SK-N-SH (cell line): ENCODE results near the gene C14orf119. TPM values are rescaled to one million over a fixed set of nuclear protein-coding genes. Genes with fewer than 3 reads are reported as not detected.
A peak's percentile ranks its signal among the peaks of the same experiment; 100 is the strongest.

Experiments
- CTCF ChIA-PET: fragments of 300-600, 350-600 bp; formaldehyde crosslinking; extraction: SDS; loops from one replicate; lab custom pipeline; 2021; lab: Yijun Ruan, JAX
- POLR2A ChIA-PET: fragments of 350-600 bp; sonication (Branson Sonifier 250); formaldehyde crosslinking; extraction: SDS; loops from one replicate; lab custom pipeline; 2020; ENCODE audit warnings: antibody characterized with exemption, inconsistent platforms; lab: Yijun Ruan, JAX
- DNase-seq: peaks from one replicate; pipeline ENCODE4 v3.0.0; 2012
- H2AFZ ChIP-seq: fragments of 200-600 bp; sonication (generic); 2 replicates; pipeline ENCODE4 v1.8.1; 2016; ENCODE audit warnings: antibody characterized with exemption, mild to moderate bottlenecking, low read depth
- H3F3A ChIP-seq: fragments of 200-600 bp; sonication (generic); replicated peaks from 2 replicates; pipeline ENCODE3; 2016; ENCODE audit warnings: antibody characterized with exemption, mild to moderate bottlenecking; ENCODE audit not compliant: insufficient read depth
- H3K27ac ChIP-seq, 2 experiments: fragments of 200-500 bp in 1 of 2; fragments of 200-600 bp in 1 of 2; sonication (Bioruptor generic) in 1 of 2; sonication (generic), shearing (Covaris generic) in 1 of 2; 2 replicates each; pipeline versions ENCODE4 v1.5.1 to v1.6.1; 2014 to 2016; ENCODE audit warnings: low read depth in 2 of 2, inconsistent platforms in 1 of 2, low read length in 1 of 2, mild to moderate bottlenecking in 1 of 2, mixed read lengths in 1 of 2
- H3K27me3 ChIP-seq: fragments of 200-600 bp; sonication (generic), shearing (Covaris generic); 2 replicates; pipeline ENCODE4 v1.6.1; 2016; ENCODE audit warnings: mixed run types; ENCODE audit not compliant: insufficient read depth
- H3K36me3 ChIP-seq, 2 experiments: fragments of 200-500 bp in 1 of 2; fragments of 200-600 bp in 1 of 2; sonication (Bioruptor generic) in 1 of 2; sonication (generic) in 1 of 2; replicated peaks in 1 of 2; 2 replicates each; pipeline versions ENCODE3 to v1.5.1; 2014 to 2016; ENCODE audit warnings: low read length in 1 of 2, mild to moderate bottlenecking in 1 of 2; ENCODE audit not compliant: insufficient read depth in 2 of 2, control insufficient read depth in 1 of 2
- H3K4me1 ChIP-seq, 2 experiments: fragments of 200-500 bp in 1 of 2; fragments of 200-600 bp in 1 of 2; sonication (Bioruptor generic) in 1 of 2; sonication (generic), shearing (Covaris generic) in 1 of 2; 2 replicates each; pipeline versions ENCODE4 v1.5.1 to v1.6.1; 2014 to 2016; ENCODE audit warnings: low read depth in 1 of 2, low read length in 1 of 2, mixed run types in 1 of 2; ENCODE audit not compliant: insufficient read depth in 2 of 2, control insufficient read depth in 1 of 2
- H3K4me2 ChIP-seq: fragments of 200-600 bp; sonication (generic), shearing (Covaris generic); 2 replicates; pipeline ENCODE4 v1.6.1; 2017; ENCODE audit warnings: mixed run types
- H3K4me3 ChIP-seq, 2 experiments: fragments of 200-500 bp in 1 of 2; fragments of 200-600 bp in 1 of 2; sonication (Bioruptor generic) in 1 of 2; sonication (generic), shearing (Covaris generic) in 1 of 2; 2 replicates each; pipeline versions ENCODE4 v1.5.1 to v1.8.1; 2014 to 2016; ENCODE audit warnings: low read depth in 2 of 2, inconsistent platforms in 1 of 2, low read length in 1 of 2, mild to moderate bottlenecking in 1 of 2, mixed read lengths in 1 of 2, moderate library complexity in 1 of 2
- H3K79me2 ChIP-seq: fragments of 200-600 bp; sonication (generic); 2 replicates; pipeline ENCODE4 v1.8.1; 2017; ENCODE audit warnings: mild to moderate bottlenecking; ENCODE audit not compliant: insufficient read depth
- H3K9ac ChIP-seq: fragments of 200-600 bp; sonication (generic); 2 replicates; pipeline ENCODE4 v1.6.1; 2017; ENCODE audit warnings: mixed run types
- H3K9me2 ChIP-seq: fragments of 200-600 bp; sonication (generic); 2 replicates; pipeline ENCODE4 v1.6.1; 2017; ENCODE audit warnings: mixed run types
- H3K9me3 ChIP-seq: fragments of 200-600 bp; sonication (generic); 2 replicates; pipeline ENCODE4 v1.6.1; 2017; ENCODE audit warnings: mixed run types, mild to moderate bottlenecking, moderate library complexity
- H4K20me1 ChIP-seq: fragments of 200-600 bp; sonication (generic); 2 replicates; pipeline ENCODE4 v1.6.1; 2017; ENCODE audit warnings: mild to moderate bottlenecking, mixed run types; ENCODE audit not compliant: insufficient read depth
- CHD2 ChIP-seq: fragments of 150-350 bp; IDR thresholded peaks from 2 replicates; pipeline ENCODE4 v1.6.1; 2018; ENCODE audit warnings: low read length; ENCODE audit not compliant: partially characterized antibody
- CTCF ChIP-seq: fragments of 200-600 bp; sonication (generic); IDR thresholded peaks from 2 replicates; pipeline ENCODE4 v1.6.1; 2017; ENCODE audit warnings: antibody characterized with exemption, mild to moderate bottlenecking, moderate library complexity
- EP300 ChIP-seq, 2 experiments: IDR thresholded peaks; 2 replicates each; pipeline versions ENCODE4 v1.4.0 to v1.6.1; 2012; ENCODE audit warnings: borderline replicate concordance in 1 of 2, low read depth in 1 of 2, low read length in 1 of 2
- FOXJ3 ChIP-seq: sonication (generic); formaldehyde crosslinking; IDR thresholded peaks from 2 replicates; pipeline ENCODE4 v1.5.1; 2020; ENCODE audit warnings: mild to moderate bottlenecking, missing genetic modification reagents
- GATA2 ChIP-seq: sonication (generic); formaldehyde crosslinking; IDR thresholded peaks from 2 replicates; pipeline ENCODE4 v1.5.0; 2020; ENCODE audit warnings: mild to moderate bottlenecking, missing genetic modification reagents
- IRF3 ChIP-seq: fragments of 150-350 bp; IDR thresholded peaks from 2 replicates; pipeline ENCODE4 v1.6.1; 2016; ENCODE audit warnings: mild to moderate bottlenecking, low read depth, low read length
- JUND ChIP-seq: IDR thresholded peaks from 2 replicates; pipeline ENCODE4 v1.4.0; 2012
- NFIC ChIP-seq: IDR thresholded peaks from 2 replicates; pipeline ENCODE4 v1.4.0; 2012; ENCODE audit warnings: borderline replicate concordance
- PBX3 ChIP-seq: IDR thresholded peaks from 2 replicates; pipeline ENCODE4; 2012
- RAD21 ChIP-seq: IDR thresholded peaks from 2 replicates; pipeline ENCODE4 v1.6.1; 2012; ENCODE audit warnings: mild to moderate bottlenecking, low read length
- RFX5 ChIP-seq: IDR thresholded peaks from 2 replicates; pipeline ENCODE4 v1.6.1; 2012; ENCODE audit warnings: mild to moderate bottlenecking, improper control_type of control experiment, low read length
- RXRA ChIP-seq: IDR thresholded peaks from 2 replicates; pipeline ENCODE4 v1.4.0; 2012; ENCODE audit warnings: low read depth, mild to moderate bottlenecking, borderline replicate concordance
- SMC3 ChIP-seq: IDR thresholded peaks from 2 replicates; pipeline ENCODE4 v1.6.1; 2012; ENCODE audit warnings: low read depth, low read length, improper control_type of control experiment
- TAF1 ChIP-seq: IDR thresholded peaks from 2 replicates; pipeline ENCODE4 v1.6.1; 2012; ENCODE audit warnings: low read depth, mild to moderate bottlenecking, low read length, moderate library complexity, borderline replicate concordance
- USF1 ChIP-seq: IDR thresholded peaks from 2 replicates; pipeline ENCODE4 v1.4.0; 2012; ENCODE audit warnings: low read depth, borderline replicate concordance
- USF2 ChIP-seq: fragments of 150-350 bp; IDR thresholded peaks from 2 replicates; pipeline ENCODE4 v1.6.1; 2017; ENCODE audit warnings: antibody characterized with exemption, low read length, low read depth, borderline replicate concordance
- YY1 ChIP-seq: IDR thresholded peaks from 2 replicates; pipeline ENCODE4 v1.4.0; 2012; ENCODE audit warnings: low read depth, mild to moderate bottlenecking
- WGBS: methylation state at CpG from one replicate; pipeline ENCODE4 v1.1.6; 2017; ENCODE audit warnings: low lambda C conversion rate; 5-methylcytosine and 5-hydroxymethylcytosine counted together
- polyA plus RNA-seq, 3 experiments: library from polyadenylated mRNA; depleted of rRNA; stranded (reverse); fragments of >200 nt; gene quantifications; 2 replicates each; pipeline ENCODE4 v1.2.3, GENCODE V29; 2012

C14orf119 gene
- polyA plus RNA-seq, 1 of the 3 experiments (the other 2 are of a cell fraction) = 55.2 TPM

- Histone ChIP-seq H3K9ac (no peak overlapping the region), H3K79me2 (peaks cover 6% of the 10 kb centered on the region; the same call in 1 of the 2 replicates), H2AFZ (no peak overlapping the region), H3K4me1 (peaks cover 14 to 25% of the 10 kb centered on the region in 2 experiments; a peak in 3 of 4 replicates), H3K4me2 (no peak overlapping the region), H3K27ac (no peak overlapping the region), H3K9me3 (no peaks in the 10 kb centered on the region), H3K27me3 (no peaks in the 10 kb centered on the region), H4K20me1 (no peaks in the 10 kb centered on the region), H3K9me2 (no peaks in the 10 kb centered on the region), H3K36me3 (peaks cover 0 to 11% of the 10 kb centered on the region in 2 experiments), H3K4me3 (no peak overlapping the region), H3F3A (peaks cover 12% of the 10 kb centered on the region)
- no peak for DNase-seq
- WGBS = 94% methylated on average over 10 of the region's 14 CpGs
- CTCF ChIA-PET = interaction anchor here (0.7 to 33.1 kb wide), 5 partner anchors 9 to 180 kb away, joined by 3 to 1566 read pairs (median 6); partner anchors contain the start of gene AJUBA
- POLR2A ChIA-PET = interaction anchor here (1.7 to 2.1 kb wide), 2 partner anchors 45 to 66 kb away, joined by 4 to 5 read pairs; no protein-coding TSS in a partner anchor
- TF ChIP-seq CTCF = 0 out of 2 replicates have a peak, but pooled peaks have one; percentile 17
- TF ChIP-seq USF1 = no peak
- no peak for TF ChIP-seq RXRA
- no peak for TF ChIP-seq PBX3
- no peak for TF ChIP-seq EP300 (IDR thresholded peaks at IDR 0.05; ENCODE audit: borderline replicate concordance in 1 of 2, low read depth in 1 of 2, low read length in 1 of 2)
- no peak for TF ChIP-seq CHD2
- TF ChIP-seq FOXJ3 (CRISPR knock-in tag) = no peak
- 0 out of 2 replicates have a peak, but pooled peaks have one; percentile 4 for TF ChIP-seq SMC3
- no peak for TF ChIP-seq IRF3
- TF ChIP-seq GATA2 (CRISPR knock-in tag) = no peak
- peak; percentile 33; the same call in 1 of the 2 replicates for TF ChIP-seq RAD21
- no peak for TF ChIP-seq JUND
- TF ChIP-seq YY1 = no peak
- TF ChIP-seq USF2 = no peak
- TF ChIP-seq TAF1 = no peak
- TF ChIP-seq NFIC = no peak
- no peak for TF ChIP-seq RFX5
Observed at GRCh38 chr14:23052182-23052623, 43.1 kb upstream of the C14orf119 start.
